NB4 (cell line): ENCODE results near the gene B3GALT5.

Experiments used
- CTCF ChIP-seq: IDR thresholded peaks from one replicate; pipeline ENCODE4 v1.5.1; 2012; ENCODE audit warnings: low read depth, low read length
- MAX ChIP-seq: IDR thresholded peaks from 2 replicates; pipeline ENCODE4 v1.6.1; 2011; ENCODE audit warnings: low read depth, low read length
- MYC ChIP-seq: IDR thresholded peaks from 2 replicates; pipeline ENCODE4 v1.6.1; 2011; ENCODE audit warnings: low read depth, low read length
- POLR2A ChIP-seq: IDR thresholded peaks from 2 replicates; pipeline ENCODE4 v1.6.1; 2011; ENCODE audit warnings: mild to moderate bottlenecking; ENCODE audit not compliant: insufficient read length; ENCODE audit errors: extremely low read depth

- TF ChIP-seq POLR2A (no peak), CTCF (no peak), MAX (no peak), MYC (no peak)
Observed at GRCh38 chr21:39673163-39673562, 60.4 kb downstream of the B3GALT5 start.
